GM12892 (cell line): ENCODE results near the gene USPL1.
"Not testable (repeated sequence)": the region's sequence is repeated elsewhere in the genome, so short reads cannot be mapped to it uniquely, and the experiment has no call there.

ENCODE experiments used
- DNase-seq: peaks from one replicate; pipeline ENCODE4 v3.0.0; 2011; ENCODE audit not compliant: insufficient read length
- FAIRE-seq: peaks from 2 replicates; lab custom pipeline; 2011; peaks lifted over from hg19 to GRCh38; lab: Jason Lieb, UNC
- POLR2A ChIP-seq: IDR thresholded peaks from 2 replicates; pipeline ENCODE4 v1.6.1; 2011; ENCODE audit warnings: low read depth, low read length, control low read depth
- POLR2AphosphoS5 ChIP-seq: IDR thresholded peaks from 2 replicates; pipeline ENCODE4 v1.6.1; 2011; ENCODE audit warnings: low read depth, low read length, control low read depth
- TAF1 ChIP-seq: IDR thresholded peaks from 2 replicates; pipeline ENCODE4 v1.6.1; 2011; ENCODE audit warnings: low read depth, mild to moderate bottlenecking, control low read depth, low read length, borderline replicate concordance

Gene USPL1

DNA sequence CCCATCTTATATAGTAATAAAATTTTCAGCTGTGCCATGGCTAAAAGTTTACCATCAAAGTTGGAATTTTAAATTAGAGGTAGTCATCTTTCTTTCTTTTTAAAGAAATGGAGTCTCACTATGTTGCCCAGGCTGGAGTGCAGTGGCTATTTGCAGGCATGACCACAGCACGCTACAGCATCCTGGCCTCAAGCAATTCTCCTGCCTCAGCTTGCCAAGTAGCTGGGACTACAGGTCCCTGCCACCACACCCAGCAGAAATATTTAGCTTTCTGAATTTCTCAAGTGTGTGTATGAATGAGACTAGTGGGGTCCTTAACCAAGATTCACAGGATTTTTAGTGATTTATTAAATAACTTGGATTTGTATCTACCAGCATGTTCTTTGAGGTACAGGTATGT lies 30.5 kb upstream of the USPL1 start:
- FAIRE-seq (no peak), DNase-seq (no peak)
- TF ChIP-seq POLR2A (no peak), POLR2AphosphoS5 (no peak), TAF1 (no peak)

DNA sequence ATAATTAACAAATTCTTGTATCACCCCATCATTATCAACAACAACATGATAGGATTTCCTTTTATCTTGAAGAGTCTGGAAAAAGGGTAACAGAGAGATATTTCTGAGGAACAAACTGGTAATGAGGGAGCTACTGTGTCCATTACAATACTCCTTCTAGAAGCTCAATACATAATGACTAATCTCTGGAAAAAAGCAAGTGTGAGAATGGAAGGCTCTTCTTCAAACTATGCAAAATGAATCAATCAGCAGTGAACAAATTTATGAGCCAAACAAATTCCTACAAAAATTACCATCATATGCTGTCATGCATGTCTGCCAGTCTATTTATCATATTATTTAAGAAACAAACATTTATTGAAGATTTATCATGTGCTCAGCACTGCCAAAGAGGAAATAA lies 30.0 kb upstream of the USPL1 start:
- DNase-seq (no peak), FAIRE-seq (no peak)
- TF ChIP-seq POLR2AphosphoS5 (no peak), POLR2A (no peak), TAF1 (no peak)

DNA sequence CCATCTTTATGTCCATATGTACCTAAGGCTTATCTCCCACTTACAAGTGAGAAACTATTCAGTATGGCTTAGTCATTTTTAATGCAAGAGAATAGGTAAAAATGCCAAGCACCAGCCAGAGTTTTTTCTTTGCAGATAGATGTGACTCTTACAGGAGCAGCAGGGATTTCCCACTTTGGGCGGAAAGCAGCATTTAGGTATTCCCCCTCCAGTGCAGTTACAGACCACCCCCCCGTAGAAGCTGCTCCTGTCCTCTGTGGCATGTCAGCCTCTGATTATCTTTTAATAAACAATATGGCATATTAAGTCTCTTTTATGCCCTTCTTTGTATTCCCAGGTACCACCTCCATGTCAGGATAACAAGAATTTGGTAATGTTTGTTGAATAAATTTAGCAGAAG lies 24.7 kb upstream of the USPL1 start:
- FAIRE-seq (peak; percentile 91), DNase-seq (no peak)
- TF ChIP-seq POLR2A (no peak), POLR2AphosphoS5 (no peak), TAF1 (no peak)

- no peak for DNase-seq
- TF ChIP-seq POLR2A (no peak), POLR2AphosphoS5 (no peak), TAF1 (no peak)
- no peak for FAIRE-seq
These were observed 17.2 kb upstream of the USPL1 start for GRCh38 chr13:30600496-30600895.

DNA sequence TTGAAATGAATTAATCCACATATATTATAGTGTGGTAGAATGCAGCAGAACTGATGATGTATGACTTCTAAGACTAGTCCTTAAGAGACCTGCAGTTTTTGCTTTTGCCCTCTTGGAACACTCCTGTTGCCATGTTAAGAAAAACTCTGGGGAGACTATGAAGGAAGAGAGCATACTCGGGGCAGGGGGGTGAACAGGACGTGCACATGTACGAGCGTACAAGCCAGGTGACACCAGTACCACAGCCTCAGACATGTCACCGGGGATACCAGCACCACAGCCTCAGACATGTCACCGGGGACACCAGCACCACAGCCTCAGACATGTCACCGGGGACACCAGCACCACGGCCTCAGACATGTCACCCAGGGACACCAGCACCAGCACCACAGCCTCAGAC lies 15.9 kb upstream of the USPL1 start:
- FAIRE-seq = no peak
- no peak for DNase-seq
- no peak for TF ChIP-seq TAF1
- TF ChIP-seq POLR2A = no peak
- TF ChIP-seq POLR2AphosphoS5 = no peak

- DNase-seq (no peak), FAIRE-seq (no peak)
- TF ChIP-seq TAF1 (no peak), POLR2AphosphoS5 (no peak), POLR2A (no peak)
These were observed 12.7 kb upstream of the USPL1 start for GRCh38 chr13:30605052-30605451.

GRCh38 chr13:30607186-30607585 lies 10.5 kb upstream of the USPL1 start:
- FAIRE-seq, DNase-seq: not testable (repeated sequence)

DNA sequence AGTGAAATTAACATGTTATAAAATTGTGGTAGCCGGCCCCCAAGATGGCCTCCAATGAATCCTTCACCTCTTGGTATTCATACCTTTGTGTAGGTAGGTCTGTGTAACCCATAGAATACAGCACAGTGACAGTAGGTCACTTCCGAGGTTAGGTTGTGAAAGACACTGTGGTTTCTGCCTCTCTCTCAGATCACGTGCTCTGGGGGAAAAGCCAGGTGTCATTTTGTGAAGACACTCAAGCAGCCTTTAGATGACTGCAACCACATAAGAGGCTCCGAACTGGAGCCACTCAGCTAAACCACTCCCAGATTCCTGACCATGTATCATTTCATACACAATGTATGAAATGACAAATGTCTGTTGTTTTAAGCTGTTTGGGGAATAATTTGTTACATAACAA lies 9.8 kb upstream of the USPL1 start:
- DNase-seq (peak; percentile 62), FAIRE-seq (peak; percentile 95)
- no peak for TF ChIP-seq TAF1
- no peak for TF ChIP-seq POLR2A
- no peak for TF ChIP-seq POLR2AphosphoS5

GRCh38 chr13:30608364-30608763 lies 9.4 kb upstream of the USPL1 start:
- no peak for TF ChIP-seq POLR2A
- TF ChIP-seq TAF1 = no peak
- no peak for TF ChIP-seq POLR2AphosphoS5
- no peak for DNase-seq
- FAIRE-seq = no peak

DNA sequence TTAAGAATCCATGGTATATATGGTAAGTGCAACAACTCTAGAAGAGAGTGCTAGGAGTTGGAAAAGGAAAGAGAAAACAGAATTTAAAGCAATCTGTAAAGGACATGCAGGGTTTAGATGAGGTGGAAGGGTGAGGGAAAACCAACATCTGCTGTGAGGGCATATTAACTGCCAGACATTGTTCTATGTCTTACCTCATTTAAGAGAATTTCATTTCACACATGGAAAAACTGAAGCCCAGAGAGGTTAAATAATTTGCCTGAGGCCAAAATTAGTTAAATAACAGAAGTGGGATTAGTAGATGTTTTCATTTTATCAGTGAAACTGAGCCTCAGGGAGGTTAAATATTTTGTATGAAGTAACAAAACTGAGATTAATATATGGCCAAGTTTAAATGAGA lies 7.4 kb upstream of the USPL1 start:
- no peak for TF ChIP-seq POLR2AphosphoS5
- no peak for TF ChIP-seq POLR2A
- TF ChIP-seq TAF1 = no peak
- peak; percentile 36 for FAIRE-seq
- no peak for DNase-seq

GRCh38 chr13:30615481-30615865 lies 2.2 kb upstream of the USPL1 start:
- FAIRE-seq (no peak), DNase-seq (no peak)
- TF ChIP-seq POLR2A (no peak), TAF1 (no peak), POLR2AphosphoS5 (no peak)

DNA sequence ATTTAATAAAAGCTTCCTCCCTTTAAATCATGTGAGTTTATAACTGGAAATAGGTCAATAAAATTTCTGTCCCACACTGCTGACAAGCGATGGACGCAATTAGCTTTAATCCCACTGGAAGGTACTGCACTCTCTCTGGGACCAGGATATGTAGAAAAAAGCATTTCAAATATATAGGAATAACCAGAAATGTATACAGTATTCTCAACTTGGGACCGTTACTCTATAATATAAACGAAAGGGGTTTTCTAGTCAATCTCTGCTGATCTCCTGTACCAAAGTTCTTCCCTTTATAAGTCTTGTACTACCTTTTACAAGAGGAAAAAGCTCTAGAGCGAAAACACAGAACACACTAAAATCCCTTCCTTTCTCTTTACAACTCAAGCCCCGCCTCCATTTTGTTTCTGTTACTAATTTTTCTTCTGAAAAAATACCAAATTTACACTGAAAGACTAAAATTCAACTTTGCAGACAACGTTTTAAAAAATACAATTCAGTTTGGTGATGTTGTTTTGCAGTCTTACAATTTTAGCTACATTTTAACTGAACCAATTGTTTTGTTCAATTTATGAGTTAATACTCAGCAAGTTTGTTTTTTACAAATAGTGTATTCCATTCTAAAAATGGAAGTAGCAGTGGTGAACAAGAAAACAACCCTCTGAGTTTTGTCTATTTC lies 1.7 kb upstream of the USPL1 start:
- DNase-seq (no peak), FAIRE-seq (peak; percentile 21)
- TF ChIP-seq POLR2A (no peak), POLR2AphosphoS5 (no peak), TAF1 (no peak)
